HG03439 (cell line): ENCODE measurements around the gene SELENOP.
"Not testable (repeated sequence)": the region's sequence is repeated elsewhere in the genome, so short reads cannot be mapped to it uniquely, and the experiment has no call there.

Experiments
- ATAC-seq: cut with Tn5 transposase; IDR thresholded peaks from one replicate; pipeline ENCODE4 v1.9.1; 2021; ENCODE audit warnings: mild to moderate bottlenecking, moderate library complexity; ENCODE audit not compliant: unreplicated experiment

SELENOP gene

GRCh38 chr5:42828671-42829070, 17.0 kb upstream of the SELENOP start:
- no peak for ATAC-seq

- ATAC-seq: no peak
Observed at GRCh38 chr5:42826757-42827515, 15.2 kb upstream of the SELENOP start.

GRCh38 chr5:42825422-42826148, 13.9 kb upstream of the SELENOP start:
- ATAC-seq: no peak

- no peak for ATAC-seq
Observed at GRCh38 chr5:42824347-42824976, 12.8 kb upstream of the SELENOP start.

- no peak for ATAC-seq
Observed at GRCh38 chr5:42822548-42822947, 10.9 kb upstream of the SELENOP start.

- ATAC-seq: no peak
Observed at GRCh38 chr5:42819745-42820144, 8.1 kb upstream of the SELENOP start.

- ATAC-seq: not testable (repeated sequence)
Observed at GRCh38 chr5:42816546-42816945, 4.9 kb upstream of the SELENOP start.

- ATAC-seq: no peak
Observed at GRCh38 chr5:42813533-42813932, 1.8 kb upstream of the SELENOP start.

GRCh38 chr5:42812620-42813019, 928 bp upstream of the SELENOP start:
- no peak for ATAC-seq

- ATAC-seq: no peak
Observed at GRCh38 chr5:42810834-42811590, 680 bp downstream of the SELENOP start.

GRCh38 chr5:42808888-42809611, 2.6 kb downstream of the SELENOP start:
- no peak for ATAC-seq

GRCh38 chr5:42807722-42808447, 3.8 kb downstream of the SELENOP start:
- no peak for ATAC-seq

GRCh38 chr5:42806701-42807262, 4.9 kb downstream of the SELENOP start:
- ATAC-seq: no peak

GRCh38 chr5:42806004-42806700, 5.5 kb downstream of the SELENOP start:
- ATAC-seq: no peak

- no peak for ATAC-seq
Observed at GRCh38 chr5:42804717-42805339, 6.9 kb downstream of the SELENOP start.

- ATAC-seq: no peak
Observed at GRCh38 chr5:42801516-42802166, 10.1 kb downstream of the SELENOP start.

- ATAC-seq: no peak
Observed at GRCh38 chr5:42800748-42801330, 10.9 kb downstream of the SELENOP start.
